B cell (primary cell): Measurements from ENCODE around the gene C8A. TPM values are rescaled to one million over a fixed set of nuclear protein-coding genes. Genes with fewer than 3 reads are reported as not detected.

Source experiments
- ATAC-seq: fragments of 200-7000 bp; cut with Tn5 transposase; one replicate; pipeline ENCODE4 v1.10.0; 2021; ENCODE audit warnings: low read depth, mild to moderate bottlenecking, moderate number of reproducible peaks, moderate library complexity
- CTCF ChIA-PET: fragments of 350-600 bp; sonication (Branson Sonifier 250); formaldehyde crosslinking; loops from one replicate; lab custom pipeline; 2021; ENCODE audit warnings: antibody characterized with exemption, inconsistent platforms; lab: Charles Lee
- POLR2A ChIA-PET: fragments of 350-600 bp; sonication (Branson Sonifier 250); formaldehyde crosslinking; loops from one replicate; lab custom pipeline; 2021; ENCODE audit warnings: antibody characterized with exemption; lab: Charles Lee
- DNase-seq: peaks from one replicate; pipeline ENCODE4 v3.0.0; 2013
- H2AFZ ChIP-seq: 2 replicates; pipeline ENCODE4 v1.6.1; 2012; ENCODE audit warnings: mild to moderate bottlenecking, low read depth, low read length; ENCODE audit not compliant: insufficient read depth, poor library complexity, severe bottlenecking
- H3K27ac ChIP-seq, 2 donors: 1 replicate in 1 of 2; 2 replicates in 1 of 2; pipeline ENCODE4 v1.5.1; 2012 to 2013; ENCODE audit warnings: low read length in 2 of 2, mild to moderate bottlenecking in 2 of 2, moderate library complexity in 1 of 2
- H3K27me3 ChIP-seq, 4 experiments: fragments of 200-600 bp in 1 of 4; sonication (generic) in 1 of 4; replicated peaks in 1 of 4; 1 replicate in 2 of 4; 2 replicates in 2 of 4; pipeline versions ENCODE4 v1.6.1 to v1.7.0; 2013 to 2016; ENCODE audit warnings: low read length in 3 of 4, mild to moderate bottlenecking in 2 of 4, mixed read lengths in 1 of 4, moderate library complexity in 1 of 4; ENCODE audit not compliant: insufficient read depth in 4 of 4, control insufficient read depth in 3 of 4; ENCODE audit errors: control extremely low read depth in 1 of 4
- H3K36me3 ChIP-seq, 2 experiments: replicated peaks in 1 of 2; 1 replicate in 1 of 2; 2 replicates in 1 of 2; pipeline versions ENCODE4 v1.6.1 to v1.7.1; 2013; ENCODE audit warnings: low read length in 1 of 2; ENCODE audit not compliant: insufficient read depth in 2 of 2, control insufficient read depth in 1 of 2; ENCODE audit errors: control extremely low read depth in 1 of 2, extremely low read depth in 1 of 2
- H3K4me1 ChIP-seq, 2 donors: fragments of 200-600 bp in 1 of 2; sonication (generic) in 1 of 2; 1 replicate in 1 of 2; 2 replicates in 1 of 2; pipeline versions ENCODE4 v1.5.1 to v1.6.1; 2013 to 2017; ENCODE audit warnings: low read length in 2 of 2; ENCODE audit not compliant: control insufficient read depth in 2 of 2, insufficient read depth in 2 of 2
- H3K4me2 ChIP-seq: replicated peaks from 2 replicates; pipeline ENCODE3; 2012; ENCODE audit warnings: mild to moderate bottlenecking, low read depth, low read length; ENCODE audit not compliant: poor library complexity, severe bottlenecking
- H3K4me3 ChIP-seq, 5 experiments: fragments of 200-600 bp in 1 of 5; sonication (generic) in 1 of 5; 1 replicate in 3 of 5; 2 replicates in 2 of 5; pipeline versions ENCODE4 v1.5.1 to v1.7.0; 2011 to 2016; ENCODE audit warnings: low read length in 4 of 5, mild to moderate bottlenecking in 4 of 5, low read depth in 2 of 5, control low read depth in 1 of 5, moderate library complexity in 1 of 5; ENCODE audit not compliant: insufficient read depth in 1 of 5; ENCODE audit errors: control extremely low read depth in 1 of 5, extremely low read depth in 1 of 5
- H3K79me2 ChIP-seq: fragments of 200-600 bp; sonication (generic); one replicate; pipeline ENCODE4 v1.6.0; 2016; ENCODE audit warnings: low read length; ENCODE audit not compliant: control insufficient read depth, insufficient read depth
- H3K9ac ChIP-seq: fragments of 200-600 bp; sonication (generic); 2 replicates; pipeline ENCODE4 v1.6.1; 2017; ENCODE audit warnings: mild to moderate bottlenecking, low read length, moderate library complexity
- H3K9me3 ChIP-seq, 3 donors: one replicate each; pipeline versions ENCODE4 v1.6.1 to v1.7.1; 2013; ENCODE audit warnings: low read length in 2 of 3; ENCODE audit not compliant: control insufficient read depth in 2 of 3, insufficient read depth in 1 of 3; ENCODE audit errors: control extremely low read depth in 1 of 3
- H4K20me1 ChIP-seq: 2 replicates; pipeline ENCODE4 v1.6.0; 2012; ENCODE audit warnings: mild to moderate bottlenecking, low read length; ENCODE audit not compliant: insufficient read depth, control insufficient read depth, poor library complexity, severe bottlenecking
- H3K27ac Mint-ChIP-seq: one replicate; pipeline ENCODE4 v1.8.0; 2021; ENCODE audit warnings: mixed read lengths
- H3K27me3 Mint-ChIP-seq: one replicate; pipeline ENCODE4 v1.8.0; 2021; ENCODE audit warnings: mixed read lengths
- H3K4me1 Mint-ChIP-seq: one replicate; pipeline ENCODE4 v1.8.0; 2021; ENCODE audit warnings: mixed read lengths
- H3K4me3 Mint-ChIP-seq: one replicate; pipeline ENCODE4 v1.8.0; 2021; ENCODE audit warnings: mixed read lengths
- H3K9me3 Mint-ChIP-seq: one replicate; pipeline ENCODE4 v1.8.0; 2022; ENCODE audit warnings: mixed read lengths; ENCODE audit not compliant: insufficient read depth
- EZH2 ChIP-seq: IDR thresholded peaks from 2 replicates; pipeline ENCODE4 v1.6.1; 2012; ENCODE audit warnings: borderline replicate concordance, low read depth, mild to moderate bottlenecking, moderate library complexity, low read length; ENCODE audit not compliant: insufficient read depth, poor library complexity, severe bottlenecking
- WGBS: methylation state at CpG from one replicate; pipeline ENCODE4 v1.1.5; 2013; ENCODE audit warnings: missing lambda C conversion rate; ENCODE audit not compliant: insufficient coverage; 5-methylcytosine and 5-hydroxymethylcytosine counted together
- intact Hi-C: fragments of 100-400 bp; cut with micrococcal nuclease; formaldehyde crosslinking; loops from one replicate; pipeline ENCODE4 v1.10.0; 2022
- polyA plus RNA-seq: library from polyadenylated mRNA; depleted of rRNA; stranded (reverse); fragments of >200 nt; gene quantifications from 2 replicates; pipeline ENCODE4 v1.2.3, GENCODE V29; 2012
- total RNA-seq, 2 donors: library from RNA; stranded (reverse); fragments of 120-200 nt in 1 of 2; gene quantifications; 1 replicate in 1 of 2; 2 replicates in 1 of 2; pipeline versions ENCODE4 v1.2.3 to v1.2.4, GENCODE V29; 2013 to 2022
- TF ChIP-seq, protein P1 (sequence below): fragments of 200-600 bp; IDR thresholded peaks from one replicate; pipeline ENCODE4 v1.8.0; 2022; ENCODE audit warnings: antibody characterized with exemption, mild to moderate bottlenecking

C8A gene
- total and polyA plus RNA-seq, 2 donors (not counting 1 experiment from before 2014, with no cell fraction given), result not detected

DNA sequence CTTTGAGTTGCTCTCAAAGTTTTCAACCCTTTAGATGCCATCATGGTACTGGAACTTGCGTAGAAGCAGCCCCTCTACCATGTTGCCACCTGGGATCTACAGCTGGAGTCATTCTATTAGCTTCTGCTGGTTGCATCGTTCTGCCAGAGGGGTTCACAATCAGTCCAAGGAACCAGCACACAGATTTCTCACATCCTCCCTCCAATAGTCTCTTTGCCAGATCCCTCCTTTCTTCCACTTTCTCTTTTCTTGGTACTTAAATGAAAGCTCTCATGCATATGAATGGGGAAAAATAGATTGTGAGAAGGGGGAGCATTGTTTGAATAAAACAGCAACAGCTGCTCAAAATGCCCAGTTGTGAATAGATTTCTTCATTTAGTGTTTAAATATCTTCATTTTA, 4.2 kb upstream of the C8A start:
- TF ChIP-seq, protein P1, sequence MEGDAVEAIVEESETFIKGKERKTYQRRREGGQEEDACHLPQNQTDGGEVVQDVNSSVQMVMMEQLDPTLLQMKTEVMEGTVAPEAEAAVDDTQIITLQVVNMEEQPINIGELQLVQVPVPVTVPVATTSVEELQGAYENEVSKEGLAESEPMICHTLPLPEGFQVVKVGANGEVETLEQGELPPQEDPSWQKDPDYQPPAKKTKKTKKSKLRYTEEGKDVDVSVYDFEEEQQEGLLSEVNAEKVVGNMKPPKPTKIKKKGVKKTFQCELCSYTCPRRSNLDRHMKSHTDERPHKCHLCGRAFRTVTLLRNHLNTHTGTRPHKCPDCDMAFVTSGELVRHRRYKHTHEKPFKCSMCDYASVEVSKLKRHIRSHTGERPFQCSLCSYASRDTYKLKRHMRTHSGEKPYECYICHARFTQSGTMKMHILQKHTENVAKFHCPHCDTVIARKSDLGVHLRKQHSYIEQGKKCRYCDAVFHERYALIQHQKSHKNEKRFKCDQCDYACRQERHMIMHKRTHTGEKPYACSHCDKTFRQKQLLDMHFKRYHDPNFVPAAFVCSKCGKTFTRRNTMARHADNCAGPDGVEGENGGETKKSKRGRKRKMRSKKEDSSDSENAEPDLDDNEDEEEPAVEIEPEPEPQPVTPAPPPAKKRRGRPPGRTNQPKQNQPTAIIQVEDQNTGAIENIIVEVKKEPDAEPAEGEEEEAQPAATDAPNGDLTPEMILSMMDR, result no peak
- TF ChIP-seq EZH2, result no peak
- Histone ChIP-seq H3K79me2 (no peaks in the 10 kb centered on the region), H3K9ac (no peak overlapping the region), H3K27me3 (peaks cover 0 to 3% (median 0%) of the 10 kb centered on the region in 4 experiments), H4K20me1 (no peaks in the 10 kb centered on the region), H3K4me2 (no peak overlapping the region), H2AFZ (no peak overlapping the region), H3K4me1 (no peaks in the 10 kb centered on the region), H3K9me3 (no peaks in the 10 kb centered on the region), H3K36me3 (no peaks in the 10 kb centered on the region), H3K4me3 (no peak overlapping the region), H3K27ac (no peak overlapping the region)
- peaks cover 19% of the 10 kb centered on the region for H3K27me3 Mint-ChIP-seq
- no peaks in the 10 kb centered on the region for H3K4me1 Mint-ChIP-seq
- H3K27ac Mint-ChIP-seq, result no peak overlapping the region
- ATAC-seq (no peak), DNase-seq (no peak)
- 73% methylated on average over 2 of the region's 2 CpGs for WGBS
- ChIA-PET POLR2A (no interaction called here), CTCF (interaction anchor here (1.3 kb wide), 1 partner anchor 19 kb away, joined by 3 read pairs; no protein-coding TSS in a partner anchor)
- no peaks in the 10 kb centered on the region for H3K9me3 Mint-ChIP-seq
- H3K4me3 Mint-ChIP-seq, result no peak overlapping the region
- intact Hi-C loops, result no loop called here

DNA sequence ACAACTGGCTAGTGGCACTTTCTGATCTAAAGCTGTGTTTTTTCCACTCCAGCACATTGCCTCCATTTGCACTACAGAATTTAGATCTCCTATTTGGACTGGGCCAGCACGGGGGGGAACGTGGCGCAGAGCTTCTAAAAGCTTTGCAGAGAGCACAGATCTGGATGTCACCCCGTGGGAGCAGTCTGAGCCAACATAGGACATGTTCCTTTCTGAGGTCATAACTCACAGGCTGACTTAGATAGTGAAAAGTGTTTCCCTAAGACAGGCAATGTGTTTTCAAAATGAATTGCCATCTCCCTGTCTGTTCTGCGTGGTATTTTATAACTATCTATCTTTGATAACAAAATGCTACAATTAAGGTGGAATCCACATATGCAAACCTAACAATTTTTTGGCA, 3.7 kb upstream of the C8A start:
- no peaks in the 10 kb centered on the region for H3K9me3 ChIP-seq
- DNase-seq (no peak), ATAC-seq (no peak)
- Mint-ChIP-seq H3K27me3 (peaks cover 18% of the 10 kb centered on the region), H3K4me3 (no peak overlapping the region), H3K9me3 (no peaks in the 10 kb centered on the region), H3K4me1 (no peaks in the 10 kb centered on the region), H3K27ac (no peak overlapping the region)
- H3K4me2 ChIP-seq, result no peak overlapping the region
- CTCF ChIA-PET, result interaction anchor here (0.9 to 1.3 kb wide), 2 partner anchors 19 to 20 kb away, joined by 3 to 4 read pairs; no protein-coding TSS in a partner anchor
- no peaks in the 10 kb centered on the region for H3K4me1 ChIP-seq
- no peak overlapping the region for H3K27ac ChIP-seq
- H2AFZ ChIP-seq, result no peak overlapping the region
- intact Hi-C loops, result no loop called here
- no peak overlapping the region for H3K9ac ChIP-seq
- no peak overlapping the region for H3K4me3 ChIP-seq
- TF ChIP-seq, protein P1, result no peak
- TF ChIP-seq EZH2, result no peak
- WGBS, result 77% methylated on average over 4 of the region's 5 CpGs
- no peaks in the 10 kb centered on the region for H4K20me1 ChIP-seq
- H3K27me3 ChIP-seq, result peaks cover 0 to 3% (median 0%) of the 10 kb centered on the region in 4 experiments
- POLR2A ChIA-PET, result no interaction called here
- H3K79me2 ChIP-seq, result no peaks in the 10 kb centered on the region
- no peaks in the 10 kb centered on the region for H3K36me3 ChIP-seq
